Heart left ventricle (tissue), 13 donors: ENCODE results near the gene GALNTL6.

Experiments used
- CTCF ChIP-seq, 12 donors: fragments of 200-600 bp; sonication (generic) in 4 of 12; IDR thresholded peaks; one replicate each; pipeline versions ENCODE4 v1.5.0 to v1.8.0; 2018 to 2022; ENCODE audit warnings: antibody characterized with exemption in 12 of 12, mild to moderate bottlenecking in 5 of 12
- POLR2A ChIP-seq, 2 donors: fragments of 450-650 bp; IDR thresholded peaks; one replicate each; pipeline ENCODE4 v1.6.1; 2017; ENCODE audit warnings: antibody characterized with exemption in 2 of 2, mild to moderate bottlenecking in 2 of 2, moderate library complexity in 2 of 2
- donor health status: ischemic (EF 13 %, LVEDD 7.1; RV severe dilation, severe dysfunction).
- donor health status: DM: no; HTN: yes; CAD: no.
- donor health status: DM: no; HTN: no; CAD: no.
- donor health status: ischemic (EF 25% LVEDD 6.9; RV normal size, moderate dysfunction).
- donor health status: ischemic (EF 25% LVEDD 5.7; RV mildly dilated, moderate dysfunction).
- donor health status: ischemic (EF 35%, LVEDD 5.7; RV mildly dilated, moderate dysfunction).
- donor health status: nonischemic (EF 11% LVEDD 7.7; RV severe dilation, severe dysfunction).
- donor health status: DM: yes; HTN: yes; CAD: no.
- donor health status: PGD.
- donor health status: ischemic (EF 29% LVEDD 5.4; RV normal size, mild dysfunction).
- donor health status: nonischemic (EF 23%, LVEDD 6.1; RV moderate dilation, normal function).

GRCh38 chr4:172109466-172109865 is 296.3 kb downstream of the GALNTL6 start:
- no peak for TF ChIP-seq CTCF (IDR thresholded peaks at IDR 0.05)
- no peak for TF ChIP-seq POLR2A (IDR thresholded peaks at IDR 0.05)
